ENCODE results near the gene POLR1B. TPM values are rescaled to one million over a fixed set of nuclear protein-coding genes. Genes with fewer than 3 reads are reported as not detected.

The POLR1B gene
- total RNA-seq, 1 experiment from 2014 or later: 51.2 TPM

- TF ChIP-seq IRF2 (CRISPR knock-in tag; IDR thresholded peaks at IDR 0.05; ENCODE audit: borderline replicate concordance, low read depth): no peak
- 0 out of 2 replicates have a peak, but pooled peaks have one; percentile 80 for TF ChIP-seq ATF6 (CRISPR knock-in tag; IDR thresholded peaks at IDR 0.05)
- peak; percentile 85 for TF ChIP-seq HMGXB4 (CRISPR knock-in tag; IDR thresholded peaks at IDR 0.05)
- peak; percentile 64; the same call in 1 of the 2 replicates for TF ChIP-seq TP53 (CRISPR knock-in tag; IDR thresholded peaks at IDR 0.05)
- TF ChIP-seq JUN (CRISPR knock-in tag; IDR thresholded peaks at IDR 0.05): peak; percentile 94; the same call in 1 of the 2 replicates
- 0 out of 2 replicates have a peak, but pooled peaks have one; percentile 88 for TF ChIP-seq RELA (CRISPR knock-in tag; IDR thresholded peaks at IDR 0.05; ENCODE audit: borderline replicate concordance)
Observed at GRCh38 chr2:112542123-112542983, at the start of gene POLR1B (continued).

- Mint-ChIP-seq H3K4me3 (no peak overlapping the region), H3K36me3 (peaks cover 10% of the 10 kb centered on the region), H3K9me3 (no peaks in the 10 kb centered on the region), H3K4me1 (peaks cover 5% of the 10 kb centered on the region; the same call in 1 of the 2 replicates), H3K27me3 (ENCODE audit: low read depth) (no peaks in the 10 kb centered on the region), H3K27ac (peak overlapping the region; percentile 67; the same call in 1 of the 2 replicates)
- ChIA-PET POLR2A (no interaction called here), CTCF (interaction anchor here (0.7 to 1.6 kb wide), 3 partner anchors 10 to 133 kb away, joined by 3 to 5 read pairs (median 3); no protein-coding TSS in a partner anchor)
- DNase-seq (ENCODE audit: low spot score) (no peak), ATAC-seq (peak; percentile 60)
- TF ChIP-seq TEAD1 (CRISPR knock-in tag; IDR thresholded peaks at IDR 0.05): no peak
- TF ChIP-seq MXD4 (CRISPR knock-in tag; IDR thresholded peaks at IDR 0.05; ENCODE audit: borderline replicate concordance): no peak
- TF ChIP-seq ZSCAN18 (CRISPR knock-in tag; IDR thresholded peaks at IDR 0.05): no peak
- TF ChIP-seq NFATC4 (CRISPR knock-in tag; IDR thresholded peaks at IDR 0.05): no peak
- no peak for TF ChIP-seq ZNF416 (CRISPR knock-in tag; IDR thresholded peaks at IDR 0.05)
- no peak for TF ChIP-seq GRHL2 (CRISPR knock-in tag; IDR thresholded peaks at IDR 0.05; ENCODE audit: insufficient replicate concordance, severe bottlenecking)
- TF ChIP-seq HMGXB4 (CRISPR knock-in tag; IDR thresholded peaks at IDR 0.05): no peak
- no peak for TF ChIP-seq MYBL2 (CRISPR knock-in tag; IDR thresholded peaks at IDR 0.05)
- TF ChIP-seq AR (CRISPR knock-in tag; IDR thresholded peaks at IDR 0.05): no peak
- no peak for TF ChIP-seq AFF4 (CRISPR knock-in tag; IDR thresholded peaks at IDR 0.05; ENCODE audit: borderline replicate concordance)
- no peak for TF ChIP-seq ZNF425 (CRISPR knock-in tag; conservative IDR thresholded peaks at IDR 0.05)
Observed at GRCh38 chr2:112493048-112493447, 49.2 kb upstream of the POLR1B start.
